Loucy (cell line): ENCODE results near the gene LRRK1.
A peak's percentile ranks its signal among the peaks of the same experiment; 100 is the strongest.

Experiments
- H2AFZ ChIP-seq: fragments of 200-600 bp; sonication (generic); 2 replicates; pipeline ENCODE4 v1.6.0; 2016; ENCODE audit warnings: antibody characterized with exemption, mild to moderate bottlenecking, low read length, moderate library complexity
- H3F3A ChIP-seq: fragments of 200-600 bp; 2 replicates; pipeline ENCODE4 v1.6.0; 2016; ENCODE audit warnings: antibody characterized with exemption, low read depth, mild to moderate bottlenecking
- H3K27me3 ChIP-seq: fragments of 200-600 bp; sonication (generic); 2 replicates; pipeline ENCODE4 v1.6.1; 2014; ENCODE audit warnings: low read length, mild to moderate bottlenecking; ENCODE audit not compliant: insufficient read depth, poor library complexity, severe bottlenecking
- H3K36me3 ChIP-seq: fragments of 200-600 bp; sonication (generic); 2 replicates; pipeline ENCODE4 v1.6.1; 2016; ENCODE audit warnings: low read length; ENCODE audit not compliant: insufficient read depth
- H3K4me1 ChIP-seq: fragments of 200-600 bp; sonication (generic); 2 replicates; pipeline ENCODE4 v1.5.1; 2014; ENCODE audit warnings: low read length, mild to moderate bottlenecking; ENCODE audit not compliant: insufficient read depth, poor library complexity, severe bottlenecking
- H3K4me2 ChIP-seq: fragments of 200-600 bp; sonication (generic); 2 replicates; pipeline ENCODE4 v1.6.0; 2014; ENCODE audit warnings: antibody characterized with exemption, low read length, low read depth, mild to moderate bottlenecking; ENCODE audit not compliant: poor library complexity, severe bottlenecking
- H3K4me3 ChIP-seq: fragments of 200-600 bp; sonication (generic); 2 replicates; pipeline ENCODE4 v1.5.1; 2014; ENCODE audit warnings: low read length, mild to moderate bottlenecking, mixed read lengths; ENCODE audit not compliant: poor library complexity, severe bottlenecking
- H3K79me2 ChIP-seq: fragments of 200-600 bp; sonication (generic); 2 replicates; pipeline ENCODE4 v1.6.1; 2014; ENCODE audit warnings: low read length; ENCODE audit not compliant: insufficient read depth
- H3K9ac ChIP-seq: fragments of 200-600 bp; sonication (generic); 2 replicates; pipeline ENCODE4 v1.6.0; 2014; ENCODE audit warnings: mild to moderate bottlenecking, low read depth, low read length, moderate library complexity; ENCODE audit not compliant: poor library complexity, severe bottlenecking
- H3K9me2 ChIP-seq: fragments of 200-600 bp; sonication (generic); replicated peaks from 2 replicates; pipeline ENCODE4 v1.6.1; 2016; ENCODE audit warnings: low read depth, low read length, mixed read lengths
- H3K9me3 ChIP-seq: fragments of 200-600 bp; sonication (generic); 2 replicates; pipeline ENCODE4 v1.6.1; 2014; ENCODE audit warnings: mild to moderate bottlenecking, antibody characterized with exemption, low read length, low read depth; ENCODE audit not compliant: insufficient read depth
- H4K20me1 ChIP-seq: fragments of 200-600 bp; sonication (generic); 2 replicates; pipeline ENCODE4 v1.6.0; 2014; ENCODE audit warnings: antibody characterized with exemption, low read length, mild to moderate bottlenecking; ENCODE audit not compliant: insufficient read depth, poor library complexity, severe bottlenecking
- CTCF ChIP-seq: fragments of 200-600 bp; sonication (generic); conservative IDR thresholded peaks from 2 replicates; pipeline ENCODE4 v1.5.1; 2014; ENCODE audit warnings: mild to moderate bottlenecking, antibody characterized with exemption, low read length
- EZH2phosphoT487 ChIP-seq: fragments of 200-600 bp; IDR thresholded peaks from 2 replicates; pipeline ENCODE4 v1.6.1; 2018; ENCODE audit warnings: antibody characterized with exemption, mild to moderate bottlenecking, moderate library complexity, borderline replicate concordance

The LRRK1 gene

GRCh38 chr15:101115786-101116680 lies 196.9 kb downstream of the LRRK1 start:
- H3K9me2 ChIP-seq = no peaks in the 10 kb centered on the region
- H2AFZ ChIP-seq = no peak overlapping the region
- H3F3A ChIP-seq = no peaks in the 10 kb centered on the region
- H3K4me1 ChIP-seq = peaks cover 28% of the 10 kb centered on the region
- peak overlapping the region; percentile 28 for H3K9ac ChIP-seq
- no peaks in the 10 kb centered on the region for H3K27me3 ChIP-seq
- no peaks in the 10 kb centered on the region for H4K20me1 ChIP-seq
- TF ChIP-seq CTCF = no peak
- TF ChIP-seq EZH2phosphoT487 = no peak
- no peak overlapping the region for H3K4me3 ChIP-seq
- H3K36me3 ChIP-seq = no peaks in the 10 kb centered on the region
- H3K4me2 ChIP-seq = peak overlapping the region; percentile 39
- no peaks in the 10 kb centered on the region for H3K79me2 ChIP-seq
- no peaks in the 10 kb centered on the region for H3K9me3 ChIP-seq

- no peaks in the 10 kb centered on the region for H3K27me3 ChIP-seq
- H3K9me3 ChIP-seq = no peaks in the 10 kb centered on the region
- H3K4me2 ChIP-seq = peak overlapping the region; percentile 39
- H3K9ac ChIP-seq = peak overlapping the region; percentile 28
- H3K4me3 ChIP-seq = no peak overlapping the region
- no peak for TF ChIP-seq CTCF
- TF ChIP-seq EZH2phosphoT487 = no peak
- no peaks in the 10 kb centered on the region for H4K20me1 ChIP-seq
- no peaks in the 10 kb centered on the region for H3F3A ChIP-seq
- H3K36me3 ChIP-seq = no peaks in the 10 kb centered on the region
- no peaks in the 10 kb centered on the region for H3K79me2 ChIP-seq
- H3K9me2 ChIP-seq = no peaks in the 10 kb centered on the region
- no peak overlapping the region for H2AFZ ChIP-seq
- H3K4me1 ChIP-seq = peaks cover 33% of the 10 kb centered on the region
Measured at GRCh38 chr15:101116681-101116976, 197.5 kb downstream of the LRRK1 start.

GRCh38 chr15:101118116-101118515 lies 199.0 kb downstream of the LRRK1 start:
- no peaks in the 10 kb centered on the region for H3K79me2 ChIP-seq
- H3K4me1 ChIP-seq = peaks cover 48% of the 10 kb centered on the region
- no peaks in the 10 kb centered on the region for H4K20me1 ChIP-seq
- TF ChIP-seq EZH2phosphoT487 (no peak), CTCF (no peak)
- H3K9me3 ChIP-seq = no peaks in the 10 kb centered on the region
- no peaks in the 10 kb centered on the region for H3K27me3 ChIP-seq
- H3K4me3 ChIP-seq = no peak overlapping the region
- no peak overlapping the region for H3K4me2 ChIP-seq
- no peak overlapping the region for H3K9ac ChIP-seq
- H3K36me3 ChIP-seq = no peaks in the 10 kb centered on the region
- H2AFZ ChIP-seq = no peak overlapping the region
- H3F3A ChIP-seq = no peaks in the 10 kb centered on the region
- H3K9me2 ChIP-seq = no peaks in the 10 kb centered on the region
